Measurements from ENCODE around the gene DCAKD.

The DCAKD gene

DNA sequence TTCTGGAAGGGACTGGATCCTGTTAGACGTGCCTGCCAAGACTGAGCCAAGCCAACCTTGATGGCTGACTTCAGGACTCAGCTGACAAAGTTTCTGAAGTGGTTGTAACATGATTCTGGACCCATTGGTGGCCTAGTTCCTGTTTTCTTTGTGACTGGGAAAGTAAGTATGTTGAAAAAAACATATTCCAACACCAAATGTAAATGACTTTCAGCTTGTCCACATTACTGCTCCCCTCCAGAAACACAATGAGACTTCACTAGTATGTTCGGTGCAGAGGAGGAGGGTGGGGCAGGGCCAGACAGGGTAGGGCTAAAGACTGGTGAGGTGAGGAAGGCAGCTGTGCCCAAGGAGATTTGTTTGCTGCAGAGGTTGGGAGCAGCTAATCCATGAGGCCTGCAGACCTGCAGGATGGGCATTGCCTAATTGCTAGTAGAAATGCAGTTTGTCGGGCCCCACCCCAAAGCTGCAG lies 36.1 kb upstream of the DCAKD start:
- Histone ChIP-seq H3K4ac (ENCODE audit: low read length) (no peak overlapping the region), H3K9ac (ENCODE audit: low read depth, low read length, poor library complexity) (no peak overlapping the region), H3K18ac (ENCODE audit: low read length) (no peak overlapping the region), H3K4me2 (ENCODE audit: insufficient read depth, low read length, poor library complexity, severe bottlenecking) (no peak overlapping the region), H3K4me3 (ENCODE audit: low read length in 2 of 2) (no peak overlapping the region), H4K91ac (ENCODE audit: low read depth, low read length, poor library complexity) (no peak overlapping the region), H2BK12ac (ENCODE audit: low read length) (no peak overlapping the region), H3K4me1 (ENCODE audit: control insufficient read depth in 2 of 2, insufficient read depth in 1 of 2, low read depth in 1 of 2, low read length in 2 of 2) (no peaks in the 10 kb centered on the region), H2BK5ac (ENCODE audit: low read length) (no peak overlapping the region), H3K9me3 (replicated peaks in 1 of 2; ENCODE audit: control insufficient read depth in 2 of 2, insufficient read depth in 1 of 2, low read depth in 1 of 2, low read length in 2 of 2) (no peaks in the 10 kb centered on the region), H3K27me3 (ENCODE audit: control insufficient read depth in 3 of 3, insufficient read depth in 3 of 3, low read depth in 1 of 3, low read length in 3 of 3) (no peaks in the 10 kb centered on the region), H3K27ac (replicated peaks; ENCODE audit: low read length) (no peak overlapping the region), H2AFZ (ENCODE audit: low read length) (no peak overlapping the region), H3K36me3 (replicated peaks in 1 of 2; ENCODE audit: control insufficient read depth in 2 of 2, insufficient read depth in 2 of 2, low read length in 2 of 2) (peaks cover 30 to 92% of the 10 kb centered on the region in 2 donors), H3K23ac (ENCODE audit: low read depth, low read length, poor library complexity) (no peak overlapping the region), H4K8ac (ENCODE audit: low read depth, low read length) (no peak overlapping the region), H2AK5ac (ENCODE audit: low read depth, low read length) (no peak overlapping the region), H3K79me1 (ENCODE audit: low read depth, low read length) (no peaks in the 10 kb centered on the region), H3K14ac (ENCODE audit: low read length) (no peak overlapping the region), H2BK120ac (ENCODE audit: low read depth, low read length) (no peak overlapping the region), H2BK15ac (ENCODE audit: low read length) (no peak overlapping the region)
- DNase-seq (ENCODE audit: low spot score): no peak
- WGBS, 2 donors (ENCODE audit: extremely low coverage in 2 of 2, insufficient read length in 2 of 2, insufficient replicate concordance in 1 of 2): no CpG with 5 or more reads among the region's 3 CpGs

GRCh38 chr17:45086865-45087503 lies 35.6 kb upstream of the DCAKD start:
- no peak overlapping the region for H3K4ac ChIP-seq (ENCODE audit: low read length)
- H3K36me3 ChIP-seq (replicated peaks in 1 of 2; ENCODE audit: control insufficient read depth in 2 of 2, insufficient read depth in 2 of 2, low read length in 2 of 2): peaks cover 32 to 93% of the 10 kb centered on the region in 2 donors
- no CpG with 5 or more reads among the region's 6 CpGs for WGBS, 2 donors (ENCODE audit: extremely low coverage in 2 of 2, insufficient read length in 2 of 2, insufficient replicate concordance in 1 of 2)
- H3K4me2 ChIP-seq (ENCODE audit: insufficient read depth, low read length, poor library complexity, severe bottlenecking): no peak overlapping the region
- no peak overlapping the region for H3K9ac ChIP-seq (ENCODE audit: low read depth, low read length, poor library complexity)
- H2BK15ac ChIP-seq (ENCODE audit: low read length): no peak overlapping the region
- H2BK120ac ChIP-seq (ENCODE audit: low read depth, low read length): no peak overlapping the region
- H3K27ac ChIP-seq (replicated peaks; ENCODE audit: low read length): no peak overlapping the region
- H3K18ac ChIP-seq (ENCODE audit: low read length): no peak overlapping the region
- no peaks in the 10 kb centered on the region for H3K4me1 ChIP-seq (ENCODE audit: control insufficient read depth in 2 of 2, insufficient read depth in 1 of 2, low read depth in 1 of 2, low read length in 2 of 2)
- H3K27me3 ChIP-seq (ENCODE audit: control insufficient read depth in 3 of 3, insufficient read depth in 3 of 3, low read depth in 1 of 3, low read length in 3 of 3): no peaks in the 10 kb centered on the region
- H3K14ac ChIP-seq (ENCODE audit: low read length): no peak overlapping the region
- no peak overlapping the region for H3K23ac ChIP-seq (ENCODE audit: low read depth, low read length, poor library complexity)
- no peak overlapping the region for H4K8ac ChIP-seq (ENCODE audit: low read depth, low read length)
- no peak for DNase-seq (ENCODE audit: low spot score)
- H2BK5ac ChIP-seq (ENCODE audit: low read length): no peak overlapping the region
- no peak overlapping the region for H2AFZ ChIP-seq (ENCODE audit: low read length)
- no peak overlapping the region for H3K4me3 ChIP-seq (ENCODE audit: low read length in 2 of 2)
- H3K79me1 ChIP-seq (ENCODE audit: low read depth, low read length): no peaks in the 10 kb centered on the region
- H2BK12ac ChIP-seq (ENCODE audit: low read length): no peak overlapping the region
- H3K9me3 ChIP-seq (replicated peaks in 1 of 2; ENCODE audit: control insufficient read depth in 2 of 2, insufficient read depth in 1 of 2, low read depth in 1 of 2, low read length in 2 of 2): no peaks in the 10 kb centered on the region
- no peak overlapping the region for H2AK5ac ChIP-seq (ENCODE audit: low read depth, low read length)
- H4K91ac ChIP-seq (ENCODE audit: low read depth, low read length, poor library complexity): no peak overlapping the region

DNA sequence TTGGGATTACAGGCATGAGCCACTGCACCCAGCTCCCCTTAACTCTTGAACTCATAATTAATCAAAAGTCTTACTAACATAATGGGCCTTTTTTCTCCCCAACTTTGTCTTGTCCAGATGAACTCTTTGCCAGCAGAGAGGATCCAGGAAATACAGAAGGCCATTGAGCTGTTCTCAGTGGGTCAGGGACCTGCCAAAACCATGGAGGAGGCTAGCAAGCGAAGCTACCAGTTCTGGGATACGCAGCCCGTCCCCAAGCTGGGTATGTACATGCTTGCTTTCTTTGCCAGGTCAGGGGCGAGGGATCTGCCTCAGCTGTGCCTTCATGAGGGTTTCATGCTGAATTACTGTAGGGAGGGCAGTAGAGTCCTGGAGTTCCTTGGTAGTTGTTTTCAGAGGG lies 35.0 kb upstream of the DCAKD start:
- H3K23ac ChIP-seq (ENCODE audit: low read depth, low read length, poor library complexity): no peak overlapping the region
- H3K14ac ChIP-seq (ENCODE audit: low read length): no peak overlapping the region
- no peak overlapping the region for H2AK5ac ChIP-seq (ENCODE audit: low read depth, low read length)
- H3K27me3 ChIP-seq (ENCODE audit: control insufficient read depth in 3 of 3, insufficient read depth in 3 of 3, low read depth in 1 of 3, low read length in 3 of 3): no peaks in the 10 kb centered on the region
- H4K91ac ChIP-seq (ENCODE audit: low read depth, low read length, poor library complexity): no peak overlapping the region
- no peaks in the 10 kb centered on the region for H3K4me1 ChIP-seq (ENCODE audit: control insufficient read depth in 2 of 2, insufficient read depth in 1 of 2, low read depth in 1 of 2, low read length in 2 of 2)
- H3K4ac ChIP-seq (ENCODE audit: low read length): no peak overlapping the region
- H2BK120ac ChIP-seq (ENCODE audit: low read depth, low read length): no peak overlapping the region
- H3K4me2 ChIP-seq (ENCODE audit: insufficient read depth, low read length, poor library complexity, severe bottlenecking): no peak overlapping the region
- H3K4me3 ChIP-seq (ENCODE audit: low read length in 2 of 2): no peak overlapping the region
- no peak overlapping the region for H2BK5ac ChIP-seq (ENCODE audit: low read length)
- no peaks in the 10 kb centered on the region for H3K79me1 ChIP-seq (ENCODE audit: low read depth, low read length)
- DNase-seq (ENCODE audit: low spot score): no peak
- H2BK12ac ChIP-seq (ENCODE audit: low read length): no peak overlapping the region
- H3K18ac ChIP-seq (ENCODE audit: low read length): no peak overlapping the region
- no CpG with 5 or more reads among the region's 4 CpGs for WGBS, 2 donors (ENCODE audit: extremely low coverage in 2 of 2, insufficient read length in 2 of 2, insufficient replicate concordance in 1 of 2)
- H2BK15ac ChIP-seq (ENCODE audit: low read length): no peak overlapping the region
- H3K36me3 ChIP-seq (replicated peaks in 1 of 2; ENCODE audit: control insufficient read depth in 2 of 2, insufficient read depth in 2 of 2, low read length in 2 of 2): peaks cover 33 to 93% of the 10 kb centered on the region in 2 donors
- H2AFZ ChIP-seq (ENCODE audit: low read length): no peak overlapping the region
- no peak overlapping the region for H4K8ac ChIP-seq (ENCODE audit: low read depth, low read length)
- no peaks in the 10 kb centered on the region for H3K9me3 ChIP-seq (replicated peaks in 1 of 2; ENCODE audit: control insufficient read depth in 2 of 2, insufficient read depth in 1 of 2, low read depth in 1 of 2, low read length in 2 of 2)
- H3K9ac ChIP-seq (ENCODE audit: low read depth, low read length, poor library complexity): no peak overlapping the region
- H3K27ac ChIP-seq (replicated peaks; ENCODE audit: low read length): no peak overlapping the region

- Histone ChIP-seq H3K79me1 (ENCODE audit: low read depth, low read length) (peaks cover 2% of the 10 kb centered on the region), H2BK12ac (ENCODE audit: low read length) (no peak overlapping the region), H3K18ac (ENCODE audit: low read length) (no peak overlapping the region), H3K27me3 (ENCODE audit: control insufficient read depth in 3 of 3, insufficient read depth in 3 of 3, low read depth in 1 of 3, low read length in 3 of 3) (no peaks in the 10 kb centered on the region), H3K4me1 (ENCODE audit: control insufficient read depth in 2 of 2, insufficient read depth in 1 of 2, low read depth in 1 of 2, low read length in 2 of 2) (no peaks in the 10 kb centered on the region), H2AK5ac (ENCODE audit: low read depth, low read length) (no peak overlapping the region), H3K27ac (replicated peaks; ENCODE audit: low read length) (no peak overlapping the region), H4K8ac (ENCODE audit: low read depth, low read length) (no peak overlapping the region), H4K91ac (ENCODE audit: low read depth, low read length, poor library complexity) (no peak overlapping the region), H3K9me3 (replicated peaks in 1 of 2; ENCODE audit: control insufficient read depth in 2 of 2, insufficient read depth in 1 of 2, low read depth in 1 of 2, low read length in 2 of 2) (no peaks in the 10 kb centered on the region), H3K4ac (ENCODE audit: low read length) (no peak overlapping the region), H3K4me3 (ENCODE audit: low read length in 2 of 2) (no peak overlapping the region), H2BK120ac (ENCODE audit: low read depth, low read length) (no peak overlapping the region), H3K4me2 (ENCODE audit: insufficient read depth, low read length, poor library complexity, severe bottlenecking) (no peak overlapping the region), H2BK15ac (ENCODE audit: low read length) (no peak overlapping the region), H3K14ac (ENCODE audit: low read length) (no peak overlapping the region), H2AFZ (ENCODE audit: low read length) (no peak overlapping the region), H2BK5ac (ENCODE audit: low read length) (no peak overlapping the region), H3K9ac (ENCODE audit: low read depth, low read length, poor library complexity) (no peak overlapping the region), H3K36me3 (replicated peaks in 1 of 2; ENCODE audit: control insufficient read depth in 2 of 2, insufficient read depth in 2 of 2, low read length in 2 of 2) (peaks cover 12 to 74% of the 10 kb centered on the region in 2 donors), H3K23ac (ENCODE audit: low read depth, low read length, poor library complexity) (no peak overlapping the region)
- WGBS, 2 donors (ENCODE audit: extremely low coverage in 2 of 2, insufficient read length in 2 of 2, insufficient replicate concordance in 1 of 2): no CpG with 5 or more reads among the region's 6 CpGs
- no peak for DNase-seq (ENCODE audit: low spot score)
These were observed 29.7 kb upstream of the DCAKD start for GRCh38 chr17:45081047-45081703.

Data from neuronal stem cell (in vitro differentiated cells).